ENCODE data around the gene IL36RN. TPM values are rescaled to one million over a fixed set of nuclear protein-coding genes. Genes with fewer than 3 reads are reported as not detected.

Gene IL36RN
- not detected in 2 replicates for total RNA-seq

DNA sequence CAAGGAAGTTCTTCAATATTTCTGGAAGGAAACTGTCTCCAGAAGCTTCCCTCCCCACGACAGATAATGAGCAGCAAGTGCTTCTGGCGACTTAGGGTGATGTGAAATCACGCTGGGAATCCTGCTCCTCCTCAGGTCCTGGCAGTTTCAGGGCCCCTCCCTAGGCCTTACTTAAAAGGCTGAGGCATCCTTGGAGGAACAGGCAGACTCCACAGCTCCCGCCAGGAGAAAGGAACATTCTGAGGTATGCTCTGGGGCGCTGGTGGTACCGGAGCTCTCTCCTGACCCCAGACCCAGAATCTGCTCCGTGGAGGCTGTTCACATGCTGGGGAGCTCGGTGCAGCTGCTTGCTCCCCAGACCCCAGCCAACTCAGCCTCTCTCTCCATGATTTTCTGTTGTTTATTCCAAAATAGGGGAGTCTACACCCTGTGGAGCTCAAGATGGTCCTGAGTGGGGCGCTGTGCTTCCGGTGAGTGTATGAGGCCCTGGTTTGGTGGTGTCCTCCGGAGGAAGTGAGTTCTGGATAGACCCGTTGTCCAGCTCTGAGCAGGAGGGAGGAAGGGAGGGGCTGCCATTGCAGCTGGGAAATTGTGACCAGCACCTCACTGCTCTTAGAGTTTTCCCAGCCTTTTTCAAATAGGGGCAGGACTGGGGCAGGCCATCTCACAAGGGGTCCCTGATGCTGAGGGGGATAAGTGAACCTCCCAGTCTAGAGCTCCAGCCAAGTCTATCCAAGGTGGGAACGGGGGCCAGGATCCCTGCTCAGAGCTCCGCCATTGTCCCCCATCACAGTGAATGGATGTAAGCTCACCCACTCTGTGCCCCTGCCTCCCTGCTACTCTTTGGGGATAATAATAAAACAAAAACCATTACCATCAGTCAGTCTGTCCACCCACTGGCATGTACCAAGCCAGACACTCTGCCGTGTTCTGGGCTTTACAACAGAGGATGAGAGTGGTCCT is at the start of gene IL36RN:
TSS of gene IL36RN (plus strand) at position 201 of the 963 bp plus-strand sequence. CDS start at position 442, 241 bp downstream.
- DNase-seq (ENCODE audit: low read depth in 2 of 2) = no peak

DNA sequence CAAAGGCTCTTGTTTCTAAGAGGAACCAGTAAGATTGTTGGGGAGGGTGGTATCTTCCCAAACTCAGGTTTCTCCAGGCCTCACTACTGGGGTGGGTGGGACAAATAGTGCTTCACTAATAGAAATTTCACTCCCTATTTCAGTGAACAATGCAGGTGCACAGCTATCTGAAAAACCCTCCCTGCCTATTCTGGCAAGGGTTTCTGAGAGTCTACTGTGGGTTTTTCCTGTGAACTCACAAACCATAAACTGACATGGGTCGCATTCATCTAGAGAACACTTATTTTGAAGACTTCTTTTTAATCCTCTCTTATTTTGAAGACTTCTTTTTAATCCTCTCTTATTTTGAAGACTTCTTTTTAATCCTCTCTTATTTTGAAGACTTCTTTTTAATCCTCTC is 49.4 kb upstream of the IL36RN start:
- no peak for DNase-seq (ENCODE audit: low read depth in 2 of 2)

DNA sequence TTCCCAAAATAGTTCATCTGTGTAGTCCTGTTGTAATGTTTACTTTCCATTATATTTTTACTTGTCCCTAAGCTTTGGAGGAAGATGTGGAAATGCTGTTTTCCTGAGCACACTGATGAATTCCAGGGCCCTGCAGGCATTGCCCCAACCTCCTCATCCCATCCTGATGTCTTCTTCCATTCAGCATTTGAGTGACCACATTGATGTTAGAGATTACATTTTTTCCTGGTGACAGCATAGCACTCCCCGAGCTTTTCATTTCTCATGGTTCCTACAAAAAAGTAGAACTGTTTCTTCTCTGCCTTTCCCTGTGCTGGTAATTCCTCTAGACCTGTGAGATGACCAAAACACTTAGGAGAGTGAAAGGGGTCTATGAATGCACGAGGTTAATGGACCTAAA is 48.9 kb upstream of the IL36RN start:
- DNase-seq (ENCODE audit: low read depth in 2 of 2) = no peak

- DNase-seq (ENCODE audit: low read depth in 2 of 2) = no peak
Observed at GRCh38 chr2:113011108-113011507, 47.9 kb upstream of the IL36RN start.

DNA sequence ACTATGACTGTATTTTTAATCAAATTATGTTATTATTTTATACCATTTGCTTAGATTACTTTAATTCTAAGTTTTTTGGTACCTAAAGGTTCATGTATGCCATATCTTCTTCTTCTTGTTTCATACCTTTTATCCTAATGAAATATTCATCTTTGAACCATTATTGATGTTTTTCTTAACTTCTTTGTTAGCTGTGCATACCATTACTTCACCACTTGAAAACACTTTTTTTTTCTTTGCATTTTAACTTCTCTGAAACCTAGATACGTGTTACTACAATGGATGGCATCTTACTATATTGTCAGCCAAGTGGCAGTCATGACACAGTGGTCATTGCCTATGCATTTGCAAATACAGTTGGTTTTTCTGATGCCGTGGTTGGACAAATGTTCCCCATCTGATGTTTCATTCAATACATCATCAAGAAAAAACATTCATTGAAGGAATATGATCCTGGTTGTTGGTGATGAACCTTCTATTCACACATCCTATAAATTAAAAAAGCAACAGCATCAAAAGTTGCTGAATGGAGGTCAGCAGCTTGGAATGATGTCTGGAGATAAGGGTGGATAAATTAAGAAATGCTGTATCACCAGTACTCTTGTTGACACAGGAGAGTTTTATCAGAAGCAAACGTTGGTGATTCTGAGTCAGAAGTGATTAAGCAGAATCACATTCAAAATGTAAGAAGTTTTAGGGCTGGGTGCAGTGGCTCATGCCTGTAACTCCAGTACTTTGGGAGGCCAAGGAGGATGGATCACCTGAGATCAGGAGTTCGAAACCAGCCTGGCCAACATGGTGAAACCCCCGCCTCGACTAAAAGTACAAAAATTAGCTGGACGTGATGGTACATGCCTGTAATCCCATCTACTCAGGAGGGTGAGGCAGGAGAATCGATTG is 46.3 kb upstream of the IL36RN start:
- no peak for DNase-seq (ENCODE audit: low read depth in 2 of 2)

DNA sequence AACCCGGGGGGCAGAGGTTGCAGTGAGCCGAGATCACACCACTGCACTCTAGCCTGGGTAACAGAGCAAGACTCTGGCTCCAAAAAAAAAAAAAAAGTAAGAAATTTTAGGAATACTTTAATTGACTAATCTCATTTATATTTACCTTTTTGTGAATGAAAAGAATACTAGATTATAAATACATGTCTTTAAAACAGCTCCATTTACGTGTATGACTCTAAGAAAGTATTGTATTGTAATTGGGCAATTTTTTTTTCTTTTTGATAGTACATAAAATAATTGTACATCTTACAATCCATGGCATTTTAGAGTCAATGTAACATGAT is 45.7 kb upstream of the IL36RN start:
- no peak for DNase-seq (ENCODE audit: low read depth in 2 of 2)

DNA sequence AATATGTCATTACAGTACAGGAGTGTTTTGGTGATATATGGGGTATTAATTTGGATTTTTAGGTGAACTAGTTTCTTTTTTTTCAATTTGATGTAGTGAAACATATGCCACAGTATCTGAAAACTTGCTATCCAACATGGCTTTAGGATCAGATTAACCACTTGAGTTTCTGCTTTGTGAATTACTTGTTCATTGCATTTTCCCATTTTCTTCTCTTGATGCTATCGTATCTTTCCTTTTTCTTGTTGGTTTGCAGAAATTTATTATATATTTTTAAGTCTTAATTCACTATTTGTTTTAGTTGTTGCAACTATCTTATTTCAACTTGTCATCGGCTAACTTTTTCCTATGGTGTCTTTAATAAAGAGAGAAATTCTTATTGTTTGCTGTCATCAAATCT is 44.9 kb upstream of the IL36RN start:
- no peak for DNase-seq (ENCODE audit: low read depth in 2 of 2)

DNA sequence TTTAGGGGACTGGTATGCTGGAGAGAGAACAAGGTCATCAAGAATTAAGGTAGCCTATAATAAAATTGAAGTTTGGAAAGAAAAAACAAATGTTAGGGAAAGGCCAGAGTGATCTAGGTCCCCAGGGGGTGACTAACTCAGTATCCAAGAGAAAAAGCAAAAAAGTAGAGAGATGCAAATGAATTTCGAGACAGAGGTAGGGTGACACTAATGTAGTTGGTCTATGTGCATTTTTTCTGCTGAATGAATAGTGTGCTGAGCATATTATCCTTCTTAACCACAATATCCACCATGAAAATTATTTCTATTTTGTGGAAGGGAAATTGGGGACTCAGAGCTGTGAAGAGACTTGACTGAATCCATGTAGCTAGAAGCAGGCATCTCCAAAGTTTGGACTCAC is 44.0 kb upstream of the IL36RN start:
- no peak for DNase-seq (ENCODE audit: low read depth in 2 of 2)

DNA sequence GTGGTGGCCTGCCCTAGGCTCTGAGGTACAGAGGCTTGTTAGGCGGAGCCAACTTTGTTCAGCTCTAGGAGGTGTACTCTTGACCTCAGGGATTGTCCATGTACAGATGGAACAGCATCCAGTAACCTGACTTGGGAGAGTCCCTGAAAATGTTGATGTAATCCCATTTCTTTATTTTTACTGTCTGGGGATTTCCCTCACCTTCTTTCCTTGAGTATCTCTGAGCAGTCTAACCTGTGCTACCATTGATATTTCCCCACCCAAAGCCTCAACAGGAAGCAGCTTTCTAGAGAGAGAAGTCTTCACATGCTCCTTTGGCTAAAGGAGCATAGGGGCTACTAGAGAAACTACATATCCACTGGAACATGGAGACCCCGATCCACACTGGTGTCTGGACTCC is 43.3 kb upstream of the IL36RN start:
- no peak for DNase-seq (ENCODE audit: low read depth in 2 of 2)

DNA sequence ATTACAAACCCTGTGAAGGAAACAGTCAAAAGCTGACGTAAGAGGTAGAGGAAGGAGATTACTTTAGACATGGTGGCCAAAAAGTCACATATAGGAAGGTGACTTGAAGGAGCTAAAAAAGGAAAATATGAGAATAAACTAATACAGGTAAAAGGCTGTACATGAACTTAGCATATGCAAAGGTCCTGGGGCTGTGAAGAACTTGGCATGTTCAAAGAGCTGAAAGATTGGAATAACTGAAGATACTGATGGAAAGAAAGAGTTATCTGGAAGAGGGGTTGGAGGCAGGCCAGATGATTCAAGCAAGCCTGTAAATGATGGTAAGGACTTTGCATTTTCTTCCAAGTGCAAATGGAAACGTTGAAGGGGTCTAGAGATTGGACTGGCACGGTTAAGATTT is 40.5 kb upstream of the IL36RN start:
- DNase-seq (ENCODE audit: low read depth in 2 of 2) = no peak

DNA sequence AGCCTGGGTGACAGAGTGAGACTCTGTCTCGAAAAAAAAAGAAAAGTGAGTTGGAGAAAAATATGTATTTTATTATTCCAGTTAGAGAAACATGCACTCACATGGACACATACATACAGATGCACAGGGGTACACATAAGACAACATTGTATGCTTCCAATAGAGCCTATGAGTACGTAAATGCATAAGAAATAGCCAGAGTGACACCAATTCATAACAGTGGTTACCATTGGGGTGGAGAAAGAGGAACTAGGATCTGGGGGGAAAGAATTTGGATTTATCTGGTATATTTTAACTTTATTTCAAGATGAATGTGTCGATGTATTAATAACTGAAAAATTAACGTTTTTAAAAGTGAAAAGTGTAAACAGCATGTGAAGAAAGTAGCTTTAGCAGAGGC is 37.7 kb upstream of the IL36RN start:
- no peak for DNase-seq (ENCODE audit: low read depth in 2 of 2)

DNA sequence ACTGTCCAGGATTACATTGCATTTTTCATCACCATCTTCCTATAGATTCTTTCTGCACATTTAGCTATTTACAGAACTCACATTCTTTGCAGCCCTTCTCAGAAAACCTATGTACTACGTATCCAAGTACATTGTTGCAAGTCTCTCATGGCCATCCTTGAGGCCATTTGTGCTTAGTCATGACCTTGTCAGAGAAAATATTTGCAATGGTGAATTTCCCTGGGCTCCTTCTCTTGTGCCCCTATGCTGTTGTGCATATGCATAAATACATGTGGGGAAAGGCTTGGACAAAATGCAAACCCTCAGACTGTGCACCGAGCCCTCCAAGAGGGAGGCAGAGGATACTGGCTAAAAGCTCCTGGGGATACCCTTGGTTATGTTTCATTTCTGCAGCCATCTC is 34.2 kb upstream of the IL36RN start:
- no peak for DNase-seq (ENCODE audit: low read depth in 2 of 2)

- no peak for DNase-seq (ENCODE audit: low read depth in 2 of 2)
Observed at GRCh38 chr2:113025737-113026136, 33.3 kb upstream of the IL36RN start.

DNA sequence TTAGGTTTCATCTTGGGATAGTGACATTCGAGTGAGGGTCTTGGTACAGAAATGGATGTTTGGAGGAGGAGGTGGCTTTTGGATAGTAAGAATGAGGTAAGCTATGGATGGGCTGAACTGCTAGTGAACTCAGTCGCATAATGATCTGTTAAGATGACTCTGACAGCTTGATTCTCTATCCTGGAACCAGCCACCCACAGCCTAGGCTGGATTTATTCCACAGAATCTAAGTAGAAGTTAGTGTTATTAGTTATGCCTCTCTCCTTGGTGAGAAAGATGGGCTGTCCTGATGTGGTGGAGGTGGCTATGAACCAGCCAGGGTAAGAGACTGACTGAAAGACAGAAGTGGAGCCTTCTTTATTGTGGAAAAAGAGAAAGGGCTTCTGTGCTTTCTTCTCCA is 31.3 kb upstream of the IL36RN start:
- DNase-seq (ENCODE audit: low read depth in 2 of 2) = no peak

GRCh38 chr2:113028112-113028511 is 30.9 kb upstream of the IL36RN start:
- DNase-seq (ENCODE audit: low read depth in 2 of 2) = no peak

DNA sequence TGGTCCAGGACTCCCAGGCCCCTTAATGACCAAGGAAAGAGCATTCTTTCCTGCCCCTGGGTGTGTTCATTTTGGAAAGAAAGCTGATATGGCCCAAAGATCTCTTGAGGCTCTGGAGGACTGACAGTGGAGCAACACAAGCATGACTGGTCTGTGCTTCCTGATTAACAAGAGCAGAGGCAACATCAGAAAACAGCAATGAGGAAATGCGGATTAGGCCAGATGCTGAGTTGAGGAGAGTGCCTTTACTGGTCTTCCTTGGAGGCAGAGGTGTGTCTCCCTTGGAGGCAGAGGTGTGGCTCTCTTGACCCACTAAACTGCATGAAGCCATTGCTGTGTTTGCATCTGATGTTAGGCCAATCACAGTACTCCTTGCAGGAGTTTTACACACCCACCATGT is 26.3 kb upstream of the IL36RN start:
- no peak for DNase-seq (ENCODE audit: low read depth in 2 of 2)

- no peak for DNase-seq (ENCODE audit: low read depth in 2 of 2)
Observed at GRCh38 chr2:113034016-113034415, 25.0 kb upstream of the IL36RN start.

GRCh38 chr2:113036763-113037162 is 22.2 kb upstream of the IL36RN start:
- no peak for DNase-seq (ENCODE audit: low read depth in 2 of 2)

GRCh38 chr2:113038291-113038690 is 20.7 kb upstream of the IL36RN start:
- no peak for DNase-seq (ENCODE audit: low read depth in 2 of 2)

DNA sequence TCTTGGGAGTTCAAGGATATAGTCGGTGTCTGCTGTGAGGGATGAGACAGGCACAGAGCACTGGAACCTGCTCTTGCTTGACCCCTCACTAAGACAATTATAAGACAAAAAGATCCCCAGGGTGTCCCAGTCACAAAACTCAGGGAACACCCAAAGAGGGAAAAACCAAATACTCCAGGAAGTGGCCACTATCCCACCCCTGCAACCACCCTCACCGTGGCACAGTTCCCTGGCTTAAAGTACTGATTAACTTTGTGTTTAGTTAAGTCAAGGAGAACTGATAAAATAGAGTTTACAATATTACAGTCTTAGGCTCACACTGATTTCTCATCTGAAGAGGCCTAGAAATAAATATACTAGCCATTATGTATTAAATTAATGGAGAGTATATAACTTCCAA is 19.8 kb upstream of the IL36RN start:
- no peak for DNase-seq (ENCODE audit: low read depth in 2 of 2)

GRCh38 chr2:113039719-113040118 is 19.3 kb upstream of the IL36RN start:
- DNase-seq (ENCODE audit: low read depth in 2 of 2) = no peak

DNA sequence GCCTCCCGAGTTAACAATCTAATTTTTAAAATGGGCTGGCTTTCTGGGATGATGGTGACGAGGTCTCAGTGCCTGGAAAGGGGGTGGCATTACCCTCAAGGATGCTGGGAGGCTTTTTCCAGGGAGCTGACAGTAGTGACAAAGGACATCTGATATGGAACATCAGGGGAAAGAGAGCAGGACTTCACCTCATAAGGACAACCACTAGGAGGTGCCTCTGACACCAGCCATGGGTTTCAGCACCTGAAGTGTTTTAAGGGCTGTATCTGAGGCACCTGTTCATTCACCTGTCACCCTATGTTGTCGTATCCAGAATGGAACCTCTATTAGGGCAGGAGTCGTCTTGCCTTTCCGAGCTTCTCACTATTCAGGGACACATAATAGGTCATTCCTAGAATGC is 17.1 kb upstream of the IL36RN start:
- no peak for DNase-seq (ENCODE audit: low read depth in 2 of 2)

- no peak for DNase-seq (ENCODE audit: low read depth in 2 of 2)
Observed at GRCh38 chr2:113046465-113046864, 12.5 kb upstream of the IL36RN start.
